ENCODE data around the gene HEATR5A. TPM values are rescaled to one million over a fixed set of nuclear protein-coding genes. Genes with fewer than 3 reads are reported as not detected.
"Not testable (repeated sequence)": the region's sequence is repeated elsewhere in the genome, so short reads cannot be mapped to it uniquely, and the experiment has no call there.

HEATR5A gene
- polyA plus RNA-seq, 1 of the 3 experiments (the other 2 are of a cell fraction) = 7.1 TPM

GRCh38 chr14:31439561-31439960, 19.2 kb upstream of the HEATR5A start:
- Histone ChIP-seq H3K4me2 (no peak overlapping the region), H4K20me1 (ENCODE audit: insufficient read depth) (no peaks in the 10 kb centered on the region), H3K27me3 (ENCODE audit: insufficient read depth) (no peaks in the 10 kb centered on the region), H3F3A (replicated peaks; ENCODE audit: insufficient read depth) (no peaks in the 10 kb centered on the region), H3K9me3 (no peaks in the 10 kb centered on the region), H3K27ac (ENCODE audit: low read depth in 2 of 2, low read length in 1 of 2) (no peak overlapping the region), H3K9me2 (no peaks in the 10 kb centered on the region), H3K36me3 (replicated peaks in 1 of 2; ENCODE audit: control insufficient read depth in 1 of 2, insufficient read depth in 2 of 2, low read length in 1 of 2) (peaks cover 0 to 10% of the 10 kb centered on the region in 2 experiments), H3K4me1 (ENCODE audit: control insufficient read depth in 1 of 2, insufficient read depth in 2 of 2, low read depth in 1 of 2, low read length in 1 of 2) (no peaks in the 10 kb centered on the region; a peak in 1 of 4 replicates), H3K79me2 (ENCODE audit: insufficient read depth) (no peaks in the 10 kb centered on the region), H3K9ac (no peak overlapping the region), H3K4me3 (ENCODE audit: low read depth in 2 of 2, low read length in 1 of 2) (no peak overlapping the region), H2AFZ (ENCODE audit: low read depth) (no peak overlapping the region)
- TF ChIP-seq FOSL2 (IDR thresholded peaks at IDR 0.05; ENCODE audit: borderline replicate concordance, low read depth) = no peak
- TF ChIP-seq ZBTB33 (IDR thresholded peaks at IDR 0.05; ENCODE audit: borderline replicate concordance, low read depth) = no peak
- TF ChIP-seq EP300 (IDR thresholded peaks at IDR 0.05; ENCODE audit: borderline replicate concordance in 1 of 2, low read depth in 1 of 2, low read length in 1 of 2) = no peak
- no peak for TF ChIP-seq NFIC (IDR thresholded peaks at IDR 0.05; ENCODE audit: borderline replicate concordance)
- no peak for TF ChIP-seq POLR2AphosphoS5 (IDR thresholded peaks at IDR 0.05; ENCODE audit: low read depth, low read length)
- TF ChIP-seq FOXM1 (IDR thresholded peaks at IDR 0.05; ENCODE audit: low read depth) = no peak
- TF ChIP-seq USF2 (IDR thresholded peaks at IDR 0.05; ENCODE audit: borderline replicate concordance, low read depth, low read length) = no peak
- TF ChIP-seq NRF1 (IDR thresholded peaks at IDR 0.05; ENCODE audit: low read depth, low read length) = no peak
- no peak for TF ChIP-seq FOXJ3 (CRISPR knock-in tag; IDR thresholded peaks at IDR 0.05)
- TF ChIP-seq RAD21 (IDR thresholded peaks at IDR 0.05; ENCODE audit: low read length) = no peak
- TF ChIP-seq RCOR1 (IDR thresholded peaks at IDR 0.05; ENCODE audit: low read length) = no peak
- no peak for TF ChIP-seq RFX5 (IDR thresholded peaks at IDR 0.05; ENCODE audit: low read length)
- no peak for TF ChIP-seq IRF3 (IDR thresholded peaks at IDR 0.05; ENCODE audit: low read depth, low read length)
- no peak for TF ChIP-seq USF1 (IDR thresholded peaks at IDR 0.05; ENCODE audit: borderline replicate concordance, low read depth)
- TF ChIP-seq ELF1 (IDR thresholded peaks at IDR 0.05) = no peak
- no peak for DNase-seq
- 94% methylated on average over 2 of the region's 2 CpGs for WGBS (ENCODE audit: low lambda C conversion rate)
- CTCF ChIA-PET = no interaction called here
- POLR2A ChIA-PET = no interaction called here

- H2AFZ ChIP-seq (ENCODE audit: low read depth); H3K27ac ChIP-seq (ENCODE audit: low read depth in 2 of 2, low read length in 1 of 2); H3K27me3 ChIP-seq (ENCODE audit: insufficient read depth); CTCF ChIA-PET; H3K9ac ChIP-seq; H3K4me2 ChIP-seq; H3K4me3 ChIP-seq (ENCODE audit: low read depth in 2 of 2, low read length in 1 of 2); H3K9me2 ChIP-seq; H3F3A ChIP-seq (replicated peaks; ENCODE audit: insufficient read depth); H4K20me1 ChIP-seq (ENCODE audit: insufficient read depth); H3K4me1 ChIP-seq (ENCODE audit: control insufficient read depth in 1 of 2, insufficient read depth in 2 of 2, low read depth in 1 of 2, low read length in 1 of 2); H3K36me3 ChIP-seq (replicated peaks in 1 of 2; ENCODE audit: control insufficient read depth in 1 of 2, insufficient read depth in 2 of 2, low read length in 1 of 2); H3K79me2 ChIP-seq (ENCODE audit: insufficient read depth); H3K9me3 ChIP-seq; POLR2A ChIA-PET; DNase-seq: not testable (repeated sequence)
- no CpG with 5 or more reads among the region's 45 CpGs for whole genome bisulfite sequencing (ENCODE audit: low lambda C conversion rate)
Measured at GRCh38 chr14:31437045-31437691, 16.8 kb upstream of the HEATR5A start.
